HS-27A (cell line): ENCODE results near the gene MACROD2.

ENCODE experiments used
- DNase-seq: peaks from one replicate; pipeline ENCODE4 v3.0.0-alpha.2; 2012; ENCODE audit warnings: low read depth, missing footprints

Gene MACROD2

DNA sequence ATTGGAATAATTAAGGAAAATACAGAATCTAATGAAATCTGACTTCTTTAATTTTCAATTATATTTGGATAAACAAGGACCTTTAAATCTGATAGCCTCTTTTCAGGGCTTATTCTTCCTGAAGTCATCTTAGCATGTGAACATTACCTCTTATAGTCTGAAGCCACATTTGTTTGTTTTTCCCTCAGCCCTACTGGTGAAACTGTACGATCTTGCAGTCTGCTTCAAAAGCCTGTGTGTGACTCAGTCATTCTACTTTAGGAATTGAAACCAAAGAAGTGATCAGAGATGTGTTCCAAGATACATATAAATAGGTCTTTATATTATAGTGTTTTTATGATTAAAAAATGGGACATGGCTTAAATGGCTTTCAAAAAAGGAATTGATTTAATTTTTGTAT, 67.5 kb downstream of the MACROD2 start:
- no peak for DNase-seq

GRCh38 chr20:14064333-14064732, 69.0 kb downstream of the MACROD2 start:
- DNase-seq, result no peak

DNA sequence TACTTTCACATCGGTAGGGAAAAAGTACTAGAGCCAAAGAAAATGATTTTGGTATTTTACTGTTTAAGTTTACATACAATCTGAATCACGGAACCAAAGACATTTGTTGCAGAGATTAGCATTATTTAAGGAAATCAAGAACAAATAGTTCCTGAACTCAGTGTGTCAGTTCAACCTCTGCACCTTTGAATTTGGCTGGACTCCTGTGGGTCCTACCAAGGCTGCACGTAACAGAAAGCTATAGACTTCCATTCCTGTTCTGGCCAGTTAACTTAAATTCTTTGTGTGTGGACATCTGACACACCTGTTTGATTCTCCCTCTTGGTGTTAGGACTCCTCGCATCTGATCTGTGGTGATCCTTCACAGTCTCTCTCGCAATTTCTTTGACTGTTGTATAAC, 69.6 kb downstream of the MACROD2 start:
- DNase-seq, result no peak

DNA sequence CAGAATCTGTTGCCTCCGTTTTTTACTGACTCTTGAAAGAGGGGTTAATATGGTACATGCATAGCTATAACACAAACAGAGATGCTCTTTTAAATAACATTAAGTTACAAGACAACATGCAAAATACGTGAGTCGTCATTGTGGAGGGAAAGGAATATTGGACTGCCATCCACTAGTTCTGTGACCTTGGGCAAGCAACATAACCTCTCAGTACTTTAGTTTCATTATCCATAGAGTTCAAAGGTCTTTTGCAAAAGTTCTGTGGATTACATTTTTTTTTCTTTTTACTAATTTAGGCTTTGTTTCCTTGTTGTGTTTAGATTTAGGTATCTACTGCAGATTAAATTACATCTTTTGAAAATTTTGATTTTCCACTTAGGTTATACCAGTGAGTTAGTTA, 70.5 kb downstream of the MACROD2 start:
- no peak for DNase-seq

DNA sequence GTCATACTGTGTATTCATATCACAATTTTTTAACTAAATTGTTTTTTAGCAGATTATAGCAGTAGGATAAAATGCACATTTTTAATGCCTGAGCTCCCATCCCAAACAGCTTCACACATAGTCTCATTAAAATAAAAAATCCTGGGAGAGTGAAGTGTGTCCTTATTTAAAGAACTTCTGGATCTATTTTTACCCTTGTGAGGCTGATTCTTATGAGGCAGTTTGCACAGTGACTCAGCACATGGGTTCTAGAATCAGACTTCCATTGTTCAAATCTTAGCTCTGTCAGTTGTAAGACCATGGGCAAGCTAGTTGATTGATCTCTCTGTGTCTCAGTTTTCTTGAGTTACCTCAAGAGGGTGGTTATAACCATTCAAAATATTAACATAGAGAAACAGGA, 72.3 kb downstream of the MACROD2 start:
- DNase-seq, result no peak

DNA sequence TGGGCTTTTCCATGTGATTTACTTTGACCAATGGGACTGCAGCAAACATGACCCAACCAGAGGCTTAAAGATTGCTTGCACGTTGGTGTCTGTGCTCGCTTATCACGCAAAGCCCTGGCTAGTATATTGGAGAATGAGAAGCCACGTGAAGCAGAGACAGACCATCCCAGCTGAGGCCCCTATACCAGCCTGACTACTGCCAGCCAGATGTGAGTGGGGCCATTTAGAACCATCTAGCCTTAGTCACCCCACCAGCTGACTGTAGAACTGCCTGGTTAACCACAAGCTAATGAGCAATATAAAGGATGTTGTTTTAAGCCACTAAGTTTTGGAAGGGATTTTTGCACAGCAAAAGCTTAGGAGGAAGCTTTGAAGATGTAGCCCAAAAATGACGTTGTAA, 74.5 kb downstream of the MACROD2 start:
- peak; percentile 26 for DNase-seq

DNA sequence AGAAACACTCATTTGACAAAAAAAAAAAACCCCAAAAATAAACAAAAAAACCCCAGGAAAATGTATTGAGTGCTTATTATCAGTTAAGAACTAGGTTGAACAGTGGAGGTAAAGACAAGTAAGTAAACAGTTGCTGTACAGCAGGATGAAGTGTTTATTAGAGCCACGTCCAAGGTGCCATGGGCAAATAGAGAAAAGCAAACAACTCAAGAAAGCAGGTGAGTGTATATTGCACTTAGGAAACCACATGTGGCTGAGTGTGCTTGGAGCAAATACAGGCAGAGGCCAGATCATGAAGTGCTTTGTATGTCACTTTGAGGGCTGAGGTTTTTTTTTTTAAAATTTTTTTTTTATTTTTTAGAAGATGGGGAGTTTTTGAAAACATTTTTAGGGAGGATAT, 98.3 kb downstream of the MACROD2 start:
- DNase-seq, result no peak

- no peak for DNase-seq
These were observed 102.9 kb downstream of the MACROD2 start for GRCh38 chr20:14098261-14098660.

DNA sequence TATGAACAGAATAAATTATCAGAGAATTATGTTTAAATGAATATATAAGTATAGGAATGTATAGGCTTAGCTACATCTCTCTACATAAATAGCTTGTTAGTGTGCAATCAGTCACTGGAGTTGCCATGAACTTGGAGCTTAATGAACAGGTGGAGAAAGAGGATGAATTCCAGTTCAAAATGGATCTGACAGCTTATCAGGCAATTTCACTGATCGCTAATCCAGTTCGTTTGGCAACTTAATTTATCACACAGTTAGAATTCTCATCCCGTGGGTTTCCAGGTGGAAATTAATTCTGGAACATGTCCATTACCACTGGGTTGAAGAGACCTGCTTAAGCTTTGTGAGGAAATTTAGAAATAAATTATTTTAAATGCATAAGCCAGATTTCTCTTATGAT, 118.1 kb downstream of the MACROD2 start:
- no peak for DNase-seq

GRCh38 chr20:14114065-14114704, 118.9 kb downstream of the MACROD2 start:
- DNase-seq, result no peak

- DNase-seq, result no peak
These were observed 120.7 kb downstream of the MACROD2 start for GRCh38 chr20:14116037-14116436.

- no peak for DNase-seq
These were observed 122.5 kb downstream of the MACROD2 start for GRCh38 chr20:14117768-14118167.

DNA sequence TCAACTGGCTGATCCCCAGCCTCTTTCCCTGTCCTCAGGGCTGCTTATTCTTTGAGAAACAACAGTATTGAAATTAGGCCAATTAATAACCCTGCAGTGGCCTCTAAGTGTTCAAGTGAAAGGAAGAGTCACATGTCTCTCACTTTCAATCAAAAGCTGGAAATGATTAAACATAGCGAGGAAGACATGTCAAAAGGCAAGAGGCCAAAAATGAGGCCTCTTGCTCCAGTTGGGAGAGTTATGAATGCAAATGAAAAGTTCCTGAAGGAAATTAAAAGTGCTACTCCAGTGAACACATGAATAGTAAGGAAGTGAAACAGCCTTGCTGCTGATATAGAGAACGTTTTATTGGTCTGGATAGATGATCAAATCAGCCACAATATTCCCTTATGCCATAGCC, 131.5 kb downstream of the MACROD2 start:
- DNase-seq, result no peak

GRCh38 chr20:14127514-14128223, 132.4 kb downstream of the MACROD2 start:
- DNase-seq, result no peak

DNA sequence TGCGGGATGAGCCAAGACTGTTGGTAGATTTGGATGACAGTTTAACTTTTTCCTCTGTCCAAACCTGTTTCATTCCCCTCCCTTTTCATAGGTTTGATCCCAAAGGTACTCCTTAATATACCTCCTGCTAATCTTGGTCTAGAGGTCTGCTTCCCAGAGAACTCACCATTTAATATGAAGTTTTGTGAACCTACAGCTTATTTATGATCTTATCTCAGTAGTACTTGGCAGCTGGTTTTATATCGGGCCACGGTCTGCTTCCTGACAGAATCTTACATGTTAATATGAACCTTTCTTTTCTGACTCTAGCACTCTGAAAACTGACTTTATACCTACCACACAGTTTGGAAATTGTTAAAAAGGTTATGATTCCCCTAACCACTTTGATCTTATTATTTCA, 138.7 kb downstream of the MACROD2 start:
- DNase-seq, result no peak

DNA sequence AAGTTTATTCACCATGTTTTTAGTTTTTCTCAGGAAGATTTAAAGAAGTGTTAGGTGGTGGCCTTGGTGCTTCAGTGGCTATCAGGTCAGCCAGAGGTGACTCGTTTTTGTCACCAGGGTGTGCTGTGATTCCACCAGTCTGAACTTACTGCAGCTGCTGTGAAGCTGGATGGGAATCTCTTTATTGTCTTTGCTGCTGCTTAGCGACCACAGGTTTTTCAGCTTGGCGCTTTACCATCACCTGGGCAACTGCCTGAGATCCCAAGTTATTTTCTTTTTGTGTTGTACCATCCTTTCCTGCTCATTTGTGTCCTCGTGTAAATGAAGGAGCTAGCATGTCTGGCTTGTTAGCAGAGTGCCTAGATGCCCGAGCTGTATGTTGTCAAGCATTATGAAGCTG, 146.9 kb downstream of the MACROD2 start:
- peak; percentile 36 for DNase-seq

- peak; percentile 47 for DNase-seq
These were observed 147.8 kb downstream of the MACROD2 start for GRCh38 chr20:14142964-14143627.

DNA sequence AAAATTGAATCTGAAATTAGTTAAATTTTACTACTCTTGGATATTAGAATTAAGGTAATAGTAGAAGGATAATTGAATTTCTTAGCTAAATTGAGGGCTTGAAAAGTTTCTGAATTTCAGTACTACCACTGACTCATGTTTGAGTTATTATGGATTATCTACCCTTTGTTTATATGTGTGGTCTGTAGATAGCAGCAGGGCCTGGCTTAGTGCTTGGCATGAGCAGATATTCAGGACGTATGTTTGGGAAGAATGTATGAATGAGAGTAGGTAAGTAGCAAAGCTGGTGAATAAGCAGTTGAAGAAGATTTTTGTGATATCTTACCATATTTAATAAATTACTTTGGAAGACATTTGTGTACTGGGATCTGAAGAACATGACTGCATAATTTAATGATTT, 152.7 kb downstream of the MACROD2 start:
- DNase-seq, result peak; percentile 20

GRCh38 chr20:14155361-14155760, 160.0 kb downstream of the MACROD2 start:
- no peak for DNase-seq

- no peak for DNase-seq
These were observed 183.2 kb downstream of the MACROD2 start for GRCh38 chr20:14178528-14178927.

- DNase-seq, result no peak
These were observed 183.6 kb downstream of the MACROD2 start for GRCh38 chr20:14178952-14179351.

- DNase-seq, result no peak
These were observed 194.6 kb downstream of the MACROD2 start for GRCh38 chr20:14189794-14190402.

DNA sequence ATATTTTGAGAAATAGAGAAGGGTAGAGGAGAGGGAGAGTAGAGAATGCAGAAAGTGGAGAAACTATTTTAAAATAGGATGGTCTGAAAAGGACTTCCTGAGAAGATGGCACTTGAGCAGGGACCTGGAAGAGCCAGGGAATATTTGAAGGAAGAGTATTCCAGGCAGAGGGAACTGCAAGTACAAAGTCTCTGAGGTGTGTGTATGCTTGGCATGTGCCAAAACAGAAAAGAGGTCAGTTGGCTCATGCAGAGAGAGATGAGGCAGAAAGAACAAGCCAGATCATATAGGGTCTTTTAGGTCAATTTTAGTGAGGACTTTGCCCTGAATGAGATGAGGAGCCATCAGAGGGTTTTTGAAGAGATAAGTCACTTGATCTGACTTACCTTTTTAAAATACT, 196.2 kb downstream of the MACROD2 start:
- DNase-seq, result no peak
